ENCODE measurements around the gene SCGB1D4.

DNA sequence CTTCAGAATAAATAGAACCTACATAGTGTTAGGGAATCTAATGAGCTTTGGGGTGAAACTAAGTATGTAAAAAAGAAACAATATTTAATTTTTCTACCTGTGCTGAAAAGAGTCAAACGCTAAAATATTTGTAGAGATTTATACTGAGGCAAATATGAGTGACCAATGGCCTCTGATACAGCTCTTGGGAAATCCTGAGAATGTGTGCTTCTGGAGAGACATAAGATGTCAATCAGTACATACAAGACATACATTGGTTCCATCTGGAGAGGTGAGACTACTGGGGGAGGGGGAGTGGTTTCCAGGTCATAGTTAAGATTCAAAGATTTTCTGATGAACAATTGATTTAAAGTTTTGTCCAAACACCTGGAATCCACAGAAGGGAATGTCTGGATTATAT is 39.3 kb upstream of the SCGB1D4 start:
- TF ChIP-seq POLR2A (IDR thresholded peaks at IDR 0.05; ENCODE audit: low read length) (no peak), GATA1 (IDR thresholded peaks at IDR 0.05; ENCODE audit: low read depth, low read length) (no peak)
